ENCODE data around the gene MBD4.
"Not testable (repeated sequence)": the region's sequence is repeated elsewhere in the genome, so short reads cannot be mapped to it uniquely, and the experiment has no call there.

Gene MBD4

DNA sequence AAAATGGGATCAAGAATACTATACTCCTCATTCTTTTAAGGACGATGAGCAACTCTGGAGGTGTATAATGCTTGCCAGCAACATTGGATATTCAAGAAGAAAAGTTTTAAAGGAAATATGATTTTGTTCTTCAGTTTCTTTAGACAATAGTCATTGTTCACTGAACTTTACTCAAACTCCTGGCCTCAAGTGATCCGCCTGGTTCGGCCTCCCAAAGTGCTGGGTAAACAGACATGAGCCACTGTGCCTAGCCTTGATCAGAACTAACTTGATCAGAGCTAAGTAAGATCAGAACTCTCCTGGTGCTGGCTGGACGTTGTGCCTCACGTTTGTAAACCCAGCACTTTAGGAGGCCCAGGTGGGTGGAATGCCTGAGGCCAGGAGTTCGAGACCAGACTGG lies 23.9 kb downstream of the MBD4 start:
- DNase-seq (ENCODE audit: insufficient read length) (no peak), FAIRE-seq (no peak)
- TF ChIP-seq TAF1 (IDR thresholded peaks at IDR 0.05; ENCODE audit: borderline replicate concordance, low read depth, low read length) (no peak), POLR2AphosphoS5 (IDR thresholded peaks at IDR 0.05; ENCODE audit: low read depth, low read length) (no peak), POLR2A (IDR thresholded peaks at IDR 0.05; ENCODE audit: low read depth, low read length) (no peak)

DNA sequence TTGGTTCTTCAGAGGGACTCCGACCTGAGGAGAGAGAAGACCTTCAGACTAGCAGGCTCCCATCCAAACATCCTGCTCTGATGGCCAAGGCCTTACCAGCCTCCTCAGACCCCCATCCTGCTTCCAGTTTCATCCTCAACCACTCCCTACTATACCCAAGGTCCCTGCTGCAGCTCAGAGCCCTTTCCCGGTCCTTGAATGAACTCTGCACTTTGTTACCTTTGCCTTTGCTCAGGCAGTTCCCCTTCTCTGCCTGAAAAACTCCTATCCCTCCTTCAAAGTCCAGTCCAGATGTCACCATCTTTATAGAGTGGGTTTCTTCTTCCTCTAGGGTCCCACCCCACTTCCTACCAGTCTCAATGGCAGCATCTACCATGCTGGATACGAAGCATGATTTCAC lies 24.4 kb downstream of the MBD4 start:
- TF ChIP-seq TAF1 (IDR thresholded peaks at IDR 0.05; ENCODE audit: borderline replicate concordance, low read depth, low read length) = no peak
- TF ChIP-seq POLR2A (IDR thresholded peaks at IDR 0.05; ENCODE audit: low read depth, low read length) = no peak
- no peak for TF ChIP-seq POLR2AphosphoS5 (IDR thresholded peaks at IDR 0.05; ENCODE audit: low read depth, low read length)
- FAIRE-seq (no peak), DNase-seq (ENCODE audit: insufficient read length) (no peak)

DNA sequence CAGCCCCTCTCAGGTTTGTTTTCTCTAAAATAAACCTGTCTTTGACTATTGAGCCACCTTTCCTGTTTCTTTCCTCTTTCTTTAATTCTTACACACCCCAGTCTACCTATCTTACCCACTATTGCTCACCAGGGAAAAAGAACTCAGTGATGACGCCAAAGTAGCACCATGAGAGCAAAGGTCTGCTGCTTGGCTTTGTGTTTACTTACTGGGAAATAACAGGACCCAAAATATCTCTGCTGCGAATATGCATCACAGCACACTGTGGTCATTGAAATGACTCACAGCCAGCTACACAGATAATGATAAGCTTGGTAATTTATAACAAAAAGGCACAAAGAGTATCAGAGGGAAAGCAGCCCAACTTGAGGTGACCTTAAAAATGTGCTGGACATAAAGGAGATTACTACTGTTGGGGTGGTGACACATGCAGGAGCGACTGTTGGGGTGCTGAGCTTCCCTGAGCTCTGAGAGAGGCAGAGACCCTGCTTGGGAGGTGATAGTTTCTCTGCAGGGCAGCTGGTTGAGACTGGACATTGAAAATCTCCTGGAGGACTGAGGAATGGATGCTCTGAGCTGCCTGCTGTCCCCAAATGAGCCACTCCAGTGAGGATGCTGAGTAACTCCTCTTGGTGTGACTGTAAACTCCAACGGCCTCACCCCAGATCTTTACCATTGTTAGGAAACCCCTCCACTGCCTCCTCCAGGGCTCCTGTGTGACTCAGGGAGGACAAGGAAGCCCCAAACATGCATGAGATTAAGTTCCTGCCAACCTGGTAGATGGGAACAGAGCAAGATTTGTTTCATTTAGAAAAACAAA lies 25.9 kb downstream of the MBD4 start:
- TF ChIP-seq TAF1 (IDR thresholded peaks at IDR 0.05; ENCODE audit: borderline replicate concordance, low read depth, low read length) (no peak), POLR2A (IDR thresholded peaks at IDR 0.05; ENCODE audit: low read depth, low read length) (no peak)
- FAIRE-seq (peak; percentile 86), DNase-seq (ENCODE audit: insufficient read length) (no peak)

DNA sequence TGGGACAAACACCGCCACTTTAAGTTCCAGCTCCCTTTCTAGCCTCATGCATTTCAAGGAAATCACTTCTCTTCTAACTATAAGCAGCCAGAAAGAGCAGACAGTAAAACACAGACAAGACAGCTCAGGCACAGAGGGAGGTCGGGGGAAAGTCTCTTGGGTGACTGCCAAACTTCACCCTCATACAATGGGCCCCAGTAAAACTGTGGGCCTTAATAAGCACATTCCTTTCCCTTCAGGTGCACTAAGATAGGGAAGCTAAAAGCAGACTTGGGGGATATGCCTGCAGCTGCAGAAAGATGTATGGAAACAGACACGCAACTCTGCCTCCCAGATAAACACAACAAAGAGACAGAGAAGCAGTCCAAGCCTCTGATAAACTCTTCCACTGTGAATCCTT lies 26.5 kb downstream of the MBD4 start:
- not testable (repeated sequence) for FAIRE-seq; DNase-seq (ENCODE audit: insufficient read length)

DNA sequence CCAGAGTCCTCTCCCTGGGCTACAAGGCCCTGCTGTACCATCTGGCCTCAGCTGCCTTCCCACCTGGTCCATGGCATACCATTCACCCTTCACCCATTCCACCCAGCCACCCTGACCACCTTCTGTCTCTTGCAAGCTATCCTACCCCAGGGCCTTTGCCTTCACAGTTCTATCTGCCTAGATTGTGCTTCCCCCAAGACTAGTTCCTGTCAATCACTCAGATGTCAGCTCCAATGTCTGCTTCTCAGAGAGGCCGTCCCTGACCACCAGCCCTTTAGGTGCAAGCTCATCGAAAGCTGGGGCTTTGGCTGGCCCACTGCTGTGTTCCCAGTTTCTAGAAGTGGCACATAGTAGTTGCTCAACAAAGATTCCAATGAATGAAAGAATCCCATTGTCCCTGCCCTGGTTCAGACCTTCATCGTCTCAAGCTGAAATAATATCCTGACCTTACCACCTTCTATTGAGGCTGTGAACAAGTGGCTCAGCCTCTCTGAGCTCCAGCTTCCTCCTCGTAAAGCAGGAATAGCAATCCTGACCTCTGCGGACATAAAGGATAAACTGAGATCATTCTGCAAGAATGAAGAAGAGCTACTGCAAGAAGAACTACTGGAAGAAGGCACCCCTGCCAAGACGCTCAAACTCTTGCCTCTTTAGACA lies 27.1 kb downstream of the MBD4 start:
- TF ChIP-seq POLR2AphosphoS5 (IDR thresholded peaks at IDR 0.05; ENCODE audit: low read depth, low read length) (no peak), POLR2A (IDR thresholded peaks at IDR 0.05; ENCODE audit: low read depth, low read length) (no peak), TAF1 (IDR thresholded peaks at IDR 0.05; ENCODE audit: borderline replicate concordance, low read depth, low read length) (no peak)
- FAIRE-seq = no peak
- DNase-seq (ENCODE audit: insufficient read length) = no peak

DNA sequence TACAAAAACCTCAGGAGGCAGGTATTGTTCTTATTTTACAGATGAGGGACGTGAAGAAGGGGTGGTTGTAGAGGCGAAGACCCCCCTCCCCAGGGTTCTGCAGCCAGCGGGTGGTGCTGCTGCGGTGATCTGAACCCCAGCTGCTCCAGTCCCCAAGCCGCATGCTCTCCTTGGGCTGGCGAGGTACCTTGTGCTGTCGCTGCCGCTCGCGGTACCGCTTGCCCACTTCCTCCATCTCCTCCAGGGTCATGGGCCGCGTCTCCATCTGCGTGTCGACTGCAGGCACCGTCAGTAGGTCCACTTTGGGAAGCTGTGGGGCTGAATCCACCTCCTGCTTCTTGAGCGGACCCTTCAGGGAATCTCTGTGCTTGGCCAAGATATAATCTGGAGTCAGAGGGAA lies 28.8 kb downstream of the MBD4 start:
- DNase-seq (ENCODE audit: insufficient read length) (no peak), FAIRE-seq (no peak)
- TF ChIP-seq TAF1 (IDR thresholded peaks at IDR 0.05; ENCODE audit: borderline replicate concordance, low read depth, low read length) (no peak), POLR2A (IDR thresholded peaks at IDR 0.05; ENCODE audit: low read depth, low read length) (no peak), POLR2AphosphoS5 (IDR thresholded peaks at IDR 0.05; ENCODE audit: low read depth, low read length) (no peak)

DNA sequence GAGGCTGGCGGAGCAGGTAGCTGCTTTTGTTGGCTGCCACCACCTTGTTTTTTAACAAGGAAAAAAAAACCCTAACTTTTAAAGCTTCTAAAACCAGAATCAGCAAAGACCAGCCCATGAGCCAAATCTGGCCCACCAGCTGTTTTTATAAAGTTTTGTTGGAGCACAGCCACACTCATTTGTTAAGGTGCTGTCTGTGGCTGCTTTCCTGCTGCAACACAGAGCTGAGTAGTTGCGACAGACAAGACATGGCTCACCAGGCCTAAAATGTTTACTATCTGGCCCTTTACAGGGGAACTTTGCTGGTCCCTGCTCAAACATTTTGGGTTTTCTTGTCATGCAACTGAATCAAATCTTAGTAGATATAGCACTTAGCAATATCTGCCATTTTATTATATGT lies 30.2 kb downstream of the MBD4 start:
- FAIRE-seq (no peak), DNase-seq (ENCODE audit: insufficient read length) (no peak)
- TF ChIP-seq POLR2AphosphoS5 (IDR thresholded peaks at IDR 0.05; ENCODE audit: low read depth, low read length) (no peak), TAF1 (IDR thresholded peaks at IDR 0.05; ENCODE audit: borderline replicate concordance, low read depth, low read length) (no peak), POLR2A (IDR thresholded peaks at IDR 0.05; ENCODE audit: low read depth, low read length) (no peak)

DNA sequence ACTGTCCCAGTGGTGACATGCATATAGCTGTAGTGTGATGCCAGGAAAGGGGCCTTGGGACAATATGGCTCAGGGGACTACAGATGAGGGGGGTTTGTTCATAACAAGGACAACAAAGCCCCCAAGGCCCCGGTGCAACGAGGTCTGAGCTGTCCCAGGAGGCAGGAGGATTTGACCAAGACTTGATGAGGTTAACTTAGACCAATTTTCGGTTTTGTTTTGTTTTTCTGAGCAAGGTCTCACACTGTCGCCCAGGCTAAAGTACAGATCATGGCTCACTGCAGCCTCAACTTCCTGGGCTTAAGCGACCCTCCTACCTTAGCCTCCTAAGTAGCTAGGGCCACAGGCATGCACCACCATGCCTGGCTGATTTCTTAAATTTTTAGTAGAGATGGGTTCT lies 35.1 kb downstream of the MBD4 start:
- FAIRE-seq = peak; percentile 85

DNA sequence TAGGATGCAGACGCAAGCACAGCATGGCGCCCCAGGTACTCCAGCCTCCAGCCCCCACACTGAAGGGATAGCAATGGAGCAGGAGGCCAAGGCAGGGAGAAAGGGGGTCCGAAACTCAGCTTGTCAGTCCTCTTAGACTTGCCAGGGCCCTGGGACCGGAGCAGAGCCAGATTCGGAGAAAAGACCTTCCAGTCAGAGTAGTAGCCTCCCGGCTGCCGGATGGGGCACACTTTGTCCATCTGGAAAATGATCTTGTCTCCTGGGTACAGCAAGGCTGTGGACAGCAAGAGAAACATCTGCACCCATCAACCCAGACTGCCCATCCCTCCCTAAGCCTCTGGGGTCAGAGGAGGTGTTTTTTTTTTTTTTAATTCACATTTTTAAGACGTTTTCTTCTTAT lies 35.6 kb downstream of the MBD4 start:
- no peak for TF ChIP-seq POLR2AphosphoS5 (IDR thresholded peaks at IDR 0.05; ENCODE audit: low read depth, low read length)
- FAIRE-seq (no peak), DNase-seq (ENCODE audit: insufficient read length) (no peak)

More for the DNA sequence above, 35.1 kb downstream of the MBD4 start:
- no peak for DNase-seq (ENCODE audit: insufficient read length)
- no peak for TF ChIP-seq POLR2A (IDR thresholded peaks at IDR 0.05; ENCODE audit: low read depth, low read length)
- no peak for TF ChIP-seq TAF1 (IDR thresholded peaks at IDR 0.05; ENCODE audit: borderline replicate concordance, low read depth, low read length)
- no peak for TF ChIP-seq POLR2AphosphoS5 (IDR thresholded peaks at IDR 0.05; ENCODE audit: low read depth, low read length)

DNA sequence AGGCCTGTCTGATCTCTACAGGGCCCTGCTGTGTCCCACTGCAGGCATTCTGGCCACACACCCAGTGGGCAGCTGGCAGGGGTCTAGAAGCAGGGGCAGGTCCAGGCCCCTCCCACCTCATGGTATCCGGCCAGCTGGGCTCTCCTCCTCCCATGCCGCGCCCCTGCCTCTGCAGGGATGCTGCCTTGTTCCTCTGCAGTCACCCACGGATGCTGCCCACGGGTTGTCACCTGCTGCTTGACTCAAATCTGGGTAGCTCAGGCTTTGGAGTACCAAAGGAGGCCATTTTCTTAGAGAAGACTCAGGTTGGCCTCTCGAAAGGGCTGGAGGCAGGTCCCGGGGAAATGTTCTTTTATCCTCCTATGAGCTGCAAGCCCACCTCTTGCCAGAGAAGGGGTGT lies 36.3 kb downstream of the MBD4 start:
- DNase-seq (ENCODE audit: insufficient read length) = no peak
- FAIRE-seq = no peak

DNA sequence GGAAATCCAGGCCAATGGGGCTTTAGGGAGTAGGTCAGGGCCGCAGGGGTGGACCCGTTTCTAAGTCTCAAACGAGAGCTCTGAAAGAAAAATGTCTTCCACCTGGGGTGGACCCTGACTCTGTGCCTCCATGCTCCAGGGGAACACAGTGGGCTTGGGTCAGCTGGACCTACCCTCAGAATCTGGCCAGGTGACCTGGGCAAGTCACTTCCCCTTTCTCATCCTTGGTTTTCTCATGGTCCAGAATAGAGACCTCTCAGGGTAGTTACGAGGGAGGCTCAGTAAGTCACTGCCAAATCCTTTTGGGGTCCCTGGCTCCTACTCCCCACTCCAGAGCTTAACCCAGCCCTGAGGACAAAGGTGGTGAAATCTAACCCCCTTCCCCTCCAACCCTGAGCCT lies 37.1 kb downstream of the MBD4 start:
- DNase-seq (ENCODE audit: insufficient read length) (no peak), FAIRE-seq (no peak)
- TF ChIP-seq TAF1 (IDR thresholded peaks at IDR 0.05; ENCODE audit: borderline replicate concordance, low read depth, low read length) (no peak), POLR2AphosphoS5 (IDR thresholded peaks at IDR 0.05; ENCODE audit: low read depth, low read length) (no peak), POLR2A (IDR thresholded peaks at IDR 0.05; ENCODE audit: low read depth, low read length) (no peak)

More for the DNA sequence above, 36.3 kb downstream of the MBD4 start:
- TF ChIP-seq TAF1 (IDR thresholded peaks at IDR 0.05; ENCODE audit: borderline replicate concordance, low read depth, low read length) = no peak
- no peak for TF ChIP-seq POLR2A (IDR thresholded peaks at IDR 0.05; ENCODE audit: low read depth, low read length)
- TF ChIP-seq POLR2AphosphoS5 (IDR thresholded peaks at IDR 0.05; ENCODE audit: low read depth, low read length) = no peak

DNA sequence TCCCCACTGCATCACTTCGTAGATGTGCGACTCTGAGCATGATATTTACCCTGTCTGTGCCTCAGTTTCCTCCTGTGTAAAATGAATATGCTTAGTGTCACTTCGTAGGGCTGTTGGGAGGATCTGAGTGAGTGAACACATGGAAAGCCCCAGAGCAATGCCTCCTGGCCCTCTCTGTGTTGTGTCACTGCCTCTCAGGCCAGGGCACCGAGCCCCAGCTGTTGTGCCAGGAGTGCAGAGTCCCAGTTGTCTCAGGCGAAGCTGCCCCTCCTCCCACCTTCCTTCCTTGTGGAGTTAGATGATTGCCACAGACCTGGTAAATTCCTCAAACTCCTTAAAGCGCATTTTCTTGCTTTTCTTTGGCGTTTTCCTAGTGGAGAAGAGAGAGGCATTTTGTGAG lies 37.5 kb downstream of the MBD4 start:
- TF ChIP-seq TAF1 (IDR thresholded peaks at IDR 0.05; ENCODE audit: borderline replicate concordance, low read depth, low read length) (no peak), POLR2A (IDR thresholded peaks at IDR 0.05; ENCODE audit: low read depth, low read length) (no peak), POLR2AphosphoS5 (IDR thresholded peaks at IDR 0.05; ENCODE audit: low read depth, low read length) (no peak)
- DNase-seq (ENCODE audit: insufficient read length) = no peak
- FAIRE-seq = no peak
